ES-I3 (cell line): ENCODE data around the gene PHLDB3.
A peak's percentile ranks its signal among the peaks of the same experiment; 100 is the strongest.
"Not testable (repeated sequence)": the region's sequence is repeated elsewhere in the genome, so short reads cannot be mapped to it uniquely, and the experiment has no call there.

Source experiments
- H3K36me3 ChIP-seq: 2 replicates; pipeline ENCODE4 v1.6.1; 2013; ENCODE audit warnings: mild to moderate bottlenecking, low read length, control low read depth, moderate library complexity; ENCODE audit not compliant: insufficient read depth
- H3K4me1 ChIP-seq: 2 replicates; pipeline ENCODE4 v1.6.1; 2013; ENCODE audit warnings: mild to moderate bottlenecking, control low read depth, low read length; ENCODE audit not compliant: insufficient read depth
- H3K9ac ChIP-seq: 2 replicates; pipeline ENCODE4 v1.6.1; 2013; ENCODE audit warnings: low read depth, mild to moderate bottlenecking, low read length, moderate library complexity
- H3K9me3 ChIP-seq: 2 replicates; pipeline ENCODE4 v1.6.1; 2013; ENCODE audit warnings: mild to moderate bottlenecking, low read length, moderate library complexity; ENCODE audit not compliant: control insufficient read depth, insufficient read depth

PHLDB3 gene

GRCh38 chr19:43444091-43444490, 60.5 kb downstream of the PHLDB3 start:
- H3K9ac ChIP-seq, H3K9me3 ChIP-seq, H3K4me1 ChIP-seq, H3K36me3 ChIP-seq: not testable (repeated sequence)

DNA sequence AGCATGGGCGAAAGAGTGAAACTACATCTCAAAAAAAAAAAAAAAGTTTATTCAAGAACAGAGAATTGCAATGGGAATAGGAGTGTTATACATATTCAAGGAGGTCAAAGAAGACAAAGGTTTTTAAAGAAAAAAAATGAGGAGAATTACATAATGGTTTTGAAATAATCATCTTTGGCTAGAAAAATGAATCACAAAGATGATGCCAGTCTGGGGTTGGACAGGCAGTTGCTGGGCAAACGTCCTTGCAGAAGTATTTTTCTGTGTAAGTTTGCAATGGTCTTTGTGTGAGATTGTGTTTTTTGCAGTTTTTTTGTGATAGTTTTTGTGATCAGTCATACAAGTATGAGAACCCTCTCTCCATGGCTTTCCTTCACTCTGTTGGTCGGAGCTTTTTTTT, 62.8 kb downstream of the PHLDB3 start:
- Histone ChIP-seq H3K4me1 (no peaks in the 10 kb centered on the region), H3K9me3 (no peaks in the 10 kb centered on the region), H3K36me3 (no peaks in the 10 kb centered on the region), H3K9ac (no peak overlapping the region)

- Histone ChIP-seq H3K9me3 (no peaks in the 10 kb centered on the region), H3K4me1 (no peaks in the 10 kb centered on the region), H3K9ac (no peak overlapping the region), H3K36me3 (no peaks in the 10 kb centered on the region)
These were observed 64.9 kb downstream of the PHLDB3 start for GRCh38 chr19:43439709-43440063.

DNA sequence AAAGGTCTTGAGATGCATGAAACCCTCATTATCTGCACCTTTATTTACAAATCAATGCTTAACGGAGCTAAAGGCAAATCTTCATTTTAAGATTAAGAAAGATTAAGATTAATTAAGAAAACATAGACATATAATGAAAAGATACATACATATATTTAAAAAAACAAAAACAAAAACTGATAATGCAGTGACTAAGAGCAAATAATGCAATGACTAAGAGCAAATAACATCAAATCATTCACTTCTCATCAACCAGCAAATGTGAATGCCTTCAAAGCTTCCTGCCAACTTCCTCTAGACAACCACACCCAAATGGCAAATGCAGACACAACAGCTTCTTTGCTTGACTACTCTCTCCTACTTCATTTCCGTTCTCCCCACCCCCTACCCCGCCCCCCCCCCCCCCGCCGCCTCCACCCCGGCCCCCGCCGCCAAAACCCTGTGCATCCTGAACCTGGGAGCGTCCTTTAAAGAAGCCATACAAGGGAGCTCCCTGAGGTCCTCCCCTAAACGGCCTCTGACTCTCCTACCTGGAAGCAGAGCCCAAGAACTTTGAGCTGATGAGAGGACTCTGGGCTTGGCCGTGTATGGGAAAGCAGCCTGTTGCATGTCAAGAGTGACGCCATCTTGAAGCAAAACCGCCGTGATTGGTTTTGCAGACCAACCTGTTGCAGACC, 65.4 kb downstream of the PHLDB3 start:
- no peaks in the 10 kb centered on the region for H3K9me3 ChIP-seq
- H3K36me3 ChIP-seq = no peaks in the 10 kb centered on the region
- H3K4me1 ChIP-seq = no peaks in the 10 kb centered on the region
- H3K9ac ChIP-seq = no peak overlapping the region

DNA sequence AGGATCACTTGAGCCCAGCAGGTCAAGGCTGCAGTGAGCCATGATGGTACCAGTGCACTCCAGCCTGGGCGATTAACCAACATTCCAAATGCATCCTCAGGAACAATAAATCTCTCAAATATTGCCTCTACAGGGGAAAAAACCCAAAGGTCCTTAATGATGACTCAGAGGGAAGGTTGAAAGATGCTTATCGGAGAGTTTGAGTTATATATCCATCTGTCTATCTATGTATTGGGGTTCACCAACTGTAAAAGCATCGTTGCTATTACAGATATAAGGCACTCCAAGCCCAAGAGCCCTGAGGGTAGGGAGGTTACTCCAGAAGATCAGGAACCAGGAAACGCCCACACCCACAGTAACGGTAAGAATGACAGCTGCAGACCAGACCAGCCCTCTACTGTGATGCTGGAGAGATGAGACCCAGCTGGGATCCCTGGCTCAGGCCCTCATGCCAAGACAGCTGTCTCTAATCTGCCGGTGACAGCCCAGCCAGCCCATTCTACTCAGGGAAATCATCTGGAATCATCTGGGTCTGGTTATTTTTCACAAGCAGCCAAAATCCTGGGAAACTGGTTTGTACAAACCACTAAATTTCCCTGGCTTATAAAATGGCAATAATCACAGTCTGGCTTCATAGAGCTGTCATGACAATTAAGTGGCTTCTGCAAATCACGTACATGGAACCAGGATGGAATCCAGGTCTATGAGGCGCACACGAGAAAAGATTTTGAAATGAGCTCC, 66.1 kb downstream of the PHLDB3 start:
- Histone ChIP-seq H3K9me3 (no peaks in the 10 kb centered on the region), H3K36me3 (no peaks in the 10 kb centered on the region), H3K9ac (no peak overlapping the region), H3K4me1 (no peaks in the 10 kb centered on the region)

- no peaks in the 10 kb centered on the region for H3K4me1 ChIP-seq
- H3K9me3 ChIP-seq = no peaks in the 10 kb centered on the region
- no peaks in the 10 kb centered on the region for H3K36me3 ChIP-seq
- H3K9ac ChIP-seq = no peak overlapping the region
These were observed 66.8 kb downstream of the PHLDB3 start for GRCh38 chr19:43437712-43438111.

- H3K9ac ChIP-seq, H3K4me1 ChIP-seq, H3K9me3 ChIP-seq, H3K36me3 ChIP-seq: not testable (repeated sequence)
These were observed 67.3 kb downstream of the PHLDB3 start for GRCh38 chr19:43437284-43437683.

DNA sequence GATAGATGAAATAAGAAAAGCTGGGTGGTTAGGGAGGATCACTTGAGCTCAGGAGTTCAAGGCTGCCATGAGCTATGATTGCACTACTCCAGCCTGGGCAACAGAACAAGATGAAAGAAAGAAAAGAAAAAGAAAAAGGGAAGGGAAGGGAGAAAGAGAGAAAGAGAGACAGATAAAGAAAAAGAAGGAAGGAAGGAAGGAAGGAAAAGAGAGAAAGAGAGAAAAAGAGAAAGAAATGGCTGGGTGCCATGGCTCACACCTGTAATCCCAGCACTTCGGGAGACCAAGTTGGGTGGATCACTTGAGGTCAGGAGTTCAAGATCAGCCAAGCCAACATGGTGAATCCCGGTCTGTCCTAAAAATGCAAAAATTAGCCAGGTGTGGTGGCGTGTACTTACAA, 68.8 kb downstream of the PHLDB3 start:
- Histone ChIP-seq H3K4me1 (no peaks in the 10 kb centered on the region), H3K9me3 (no peaks in the 10 kb centered on the region), H3K36me3 (no peaks in the 10 kb centered on the region), H3K9ac (no peak overlapping the region)

- Histone ChIP-seq H3K9ac (no peak overlapping the region), H3K36me3 (no peaks in the 10 kb centered on the region), H3K9me3 (no peaks in the 10 kb centered on the region), H3K4me1 (peaks cover 3% of the 10 kb centered on the region; the same call in 1 of the 2 replicates)
These were observed 70.9 kb downstream of the PHLDB3 start for GRCh38 chr19:43433689-43434088.

- Histone ChIP-seq H3K4me1 (peaks cover 3% of the 10 kb centered on the region; the same call in 1 of the 2 replicates), H3K36me3 (no peaks in the 10 kb centered on the region), H3K9me3 (no peaks in the 10 kb centered on the region), H3K9ac (no peak overlapping the region)
These were observed 71.2 kb downstream of the PHLDB3 start for GRCh38 chr19:43433358-43433673.

- H3K9ac ChIP-seq = no peak overlapping the region
- H3K36me3 ChIP-seq = no peaks in the 10 kb centered on the region
- H3K9me3 ChIP-seq = no peaks in the 10 kb centered on the region
- peaks cover 5% of the 10 kb centered on the region; the same call in 1 of the 2 replicates for H3K4me1 ChIP-seq
These were observed 73.6 kb downstream of the PHLDB3 start for GRCh38 chr19:43430976-43431375.

GRCh38 chr19:43430142-43430710, 74.3 kb downstream of the PHLDB3 start:
- Histone ChIP-seq H3K9ac (no peak overlapping the region), H3K9me3 (no peaks in the 10 kb centered on the region), H3K4me1 (peaks cover 8% of the 10 kb centered on the region; the same call in 1 of the 2 replicates), H3K36me3 (no peaks in the 10 kb centered on the region)

DNA sequence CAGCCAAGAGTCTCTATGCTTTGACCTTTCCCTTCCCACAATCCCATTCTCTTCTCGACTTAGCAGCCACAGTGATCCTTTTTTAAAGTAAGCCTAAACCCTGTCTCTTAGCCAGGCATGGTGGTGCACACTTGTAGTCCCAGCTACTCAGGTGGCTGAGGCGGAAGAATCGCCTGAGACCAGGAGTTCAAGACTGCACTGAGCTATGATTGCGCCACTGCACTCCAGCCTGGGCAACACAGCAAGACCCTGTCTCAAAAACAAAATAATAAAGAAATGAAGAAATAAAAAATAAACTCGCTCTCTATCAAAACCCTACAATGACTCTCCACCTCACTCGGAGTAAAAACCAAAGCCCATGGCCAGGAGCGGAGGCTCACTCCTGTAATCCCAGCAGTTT, 75.2 kb downstream of the PHLDB3 start:
- Histone ChIP-seq H3K9ac (no peak overlapping the region), H3K36me3 (no peaks in the 10 kb centered on the region), H3K9me3 (no peaks in the 10 kb centered on the region), H3K4me1 (peaks cover 8% of the 10 kb centered on the region; the same call in 1 of the 2 replicates)

DNA sequence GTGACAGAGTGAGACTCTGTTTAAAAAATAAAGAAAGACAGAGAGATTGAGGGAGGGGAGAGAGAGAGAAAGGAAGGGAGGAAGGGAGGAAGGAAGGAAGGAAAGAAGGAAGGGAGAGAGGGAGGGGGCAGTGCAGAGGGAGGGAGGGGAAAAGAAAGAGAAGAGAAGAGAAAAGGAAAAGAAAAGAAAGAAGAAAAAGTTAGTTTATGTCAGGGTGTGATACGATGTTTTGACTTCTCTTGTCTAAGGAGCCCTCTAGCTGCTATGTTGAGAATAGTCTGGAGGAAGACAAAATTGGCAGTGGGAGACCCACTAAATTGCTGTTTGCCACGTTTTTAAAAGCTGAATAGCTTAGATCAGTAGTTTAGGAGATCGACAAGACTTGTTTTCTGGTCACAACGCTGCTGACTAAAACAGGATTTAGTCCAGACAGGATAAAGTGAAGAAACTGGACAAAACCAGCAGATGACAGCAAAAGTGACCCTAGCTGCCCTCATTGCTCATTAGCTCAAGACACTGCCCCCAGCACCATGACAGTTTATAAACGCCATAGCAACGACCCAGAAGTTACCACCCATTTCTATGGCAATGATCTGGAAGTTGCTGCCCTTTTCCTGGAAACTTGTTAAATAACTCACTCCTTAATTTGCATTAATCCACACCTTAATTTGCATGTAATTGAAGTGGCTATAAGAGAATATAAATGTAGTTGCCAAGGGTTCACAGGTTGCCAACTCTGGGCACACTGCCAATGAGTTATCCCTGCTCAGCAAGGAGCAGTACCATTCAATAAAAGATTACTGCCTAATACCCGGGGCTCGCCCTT, 78.8 kb downstream of the PHLDB3 start:
- Histone ChIP-seq H3K9ac (peak overlapping the region; percentile 14; the same call in 1 of the 2 replicates), H3K4me1 (peaks cover 12% of the 10 kb centered on the region; the same call in 1 of the 2 replicates), H3K36me3 (no peaks in the 10 kb centered on the region), H3K9me3 (no peaks in the 10 kb centered on the region)
